Measurements from ENCODE around the gene SLCO2B1. TPM values are rescaled to one million over a fixed set of nuclear protein-coding genes. Genes with fewer than 3 reads are reported as not detected.

SLCO2B1 gene
- total RNA-seq, 1 experiment from 2014 or later = not detected

- Mint-ChIP-seq H3K27ac (ENCODE audit: low read depth, unreplicated experiment) (no peak overlapping the region), H3K4me1 (ENCODE audit: insufficient read depth, unreplicated experiment) (peaks cover 6% of the 10 kb centered on the region), H3K27me3 (ENCODE audit: insufficient read depth, unreplicated experiment) (peaks cover 27% of the 10 kb centered on the region), H3K36me3 (ENCODE audit: insufficient read depth, unreplicated experiment) (no peaks in the 10 kb centered on the region), H3K9me3 (ENCODE audit: unreplicated experiment) (no peaks in the 10 kb centered on the region), H3K4me3 (ENCODE audit: unreplicated experiment) (no peak overlapping the region)
- DNase-seq (ENCODE audit: unreplicated experiment) = no peak
- ChIA-PET CTCF (interaction anchor here (0.6 to 4.5 kb wide), 6 partner anchors 9 to 96 kb away, joined by 4 to 21 read pairs (median 8); no protein-coding TSS in a partner anchor), POLR2A (no interaction called here)
- intact Hi-C loops (cut with micrococcal nuclease) = no loop called here
- TF ChIP-seq CTCF (IDR thresholded peaks at IDR 0.05; ENCODE audit: unreplicated experiment) = no peak
- no TSS peak for BruUV-seq (replicated peaks)
Measured at GRCh38 chr11:75152651-75153427, 1.9 kb downstream of the SLCO2B1 start.

GRCh38 chr11:75154646-75155569, 4.0 kb downstream of the SLCO2B1 start:
- DNase-seq (ENCODE audit: unreplicated experiment) = no peak
- H3K4me3 Mint-ChIP-seq (ENCODE audit: unreplicated experiment) = no peak overlapping the region
- H3K27ac Mint-ChIP-seq (ENCODE audit: low read depth, unreplicated experiment) = no peak overlapping the region
- H3K27me3 Mint-ChIP-seq (ENCODE audit: insufficient read depth, unreplicated experiment) = peaks cover 27% of the 10 kb centered on the region
- ChIA-PET CTCF (interaction anchor here (0.5 to 4.5 kb wide), 6 partner anchors 11 to 551 kb away, joined by 3 to 21 read pairs (median 6); no protein-coding TSS in a partner anchor), POLR2A (interaction anchor here (0.8 kb wide), 1 partner anchor 90 kb away, joined by 3 read pairs; no protein-coding TSS in a partner anchor)
- H3K4me1 Mint-ChIP-seq (ENCODE audit: insufficient read depth, unreplicated experiment) = peaks cover 6% of the 10 kb centered on the region
- H3K36me3 Mint-ChIP-seq (ENCODE audit: insufficient read depth, unreplicated experiment) = no peaks in the 10 kb centered on the region
- intact Hi-C loops (cut with micrococcal nuclease) = loop anchor here (5.0 kb wide), 1 partner anchor 42 kb away; no protein-coding TSS in a partner anchor
- no peak for TF ChIP-seq CTCF (IDR thresholded peaks at IDR 0.05; ENCODE audit: unreplicated experiment)
- no TSS peak for BruUV-seq (replicated peaks)
- no peaks in the 10 kb centered on the region for H3K9me3 Mint-ChIP-seq (ENCODE audit: unreplicated experiment)

GRCh38 chr11:75155570-75156422, 4.9 kb downstream of the SLCO2B1 start:
- CTCF ChIA-PET = interaction anchor here (0.5 to 4.5 kb wide), 5 partner anchors 12 to 550 kb away, joined by 3 to 21 read pairs (median 3); no protein-coding TSS in a partner anchor
- DNase-seq (ENCODE audit: unreplicated experiment) = no peak
- H3K27me3 Mint-ChIP-seq (ENCODE audit: insufficient read depth, unreplicated experiment) = peaks cover 22% of the 10 kb centered on the region
- no peaks in the 10 kb centered on the region for H3K9me3 Mint-ChIP-seq (ENCODE audit: unreplicated experiment)
- intact Hi-C loops (cut with micrococcal nuclease) = loop anchor here (5.0 kb wide), 1 partner anchor 42 kb away; no protein-coding TSS in a partner anchor
- no peaks in the 10 kb centered on the region for H3K36me3 Mint-ChIP-seq (ENCODE audit: insufficient read depth, unreplicated experiment)
- peaks cover 6% of the 10 kb centered on the region for H3K4me1 Mint-ChIP-seq (ENCODE audit: insufficient read depth, unreplicated experiment)
- no peak overlapping the region for H3K27ac Mint-ChIP-seq (ENCODE audit: low read depth, unreplicated experiment)
- BruUV-seq (replicated peaks) = no TSS peak
- TF ChIP-seq CTCF (IDR thresholded peaks at IDR 0.05; ENCODE audit: unreplicated experiment) = no peak
- POLR2A ChIA-PET = interaction anchor here (1.4 kb wide), 1 partner anchor 8 kb away, joined by 4 read pairs; no protein-coding TSS in a partner anchor
- H3K4me3 Mint-ChIP-seq (ENCODE audit: unreplicated experiment) = no peak overlapping the region

Data from MCF 10A (cell line).